Measurements from ENCODE around the gene WDFY2.

DNA sequence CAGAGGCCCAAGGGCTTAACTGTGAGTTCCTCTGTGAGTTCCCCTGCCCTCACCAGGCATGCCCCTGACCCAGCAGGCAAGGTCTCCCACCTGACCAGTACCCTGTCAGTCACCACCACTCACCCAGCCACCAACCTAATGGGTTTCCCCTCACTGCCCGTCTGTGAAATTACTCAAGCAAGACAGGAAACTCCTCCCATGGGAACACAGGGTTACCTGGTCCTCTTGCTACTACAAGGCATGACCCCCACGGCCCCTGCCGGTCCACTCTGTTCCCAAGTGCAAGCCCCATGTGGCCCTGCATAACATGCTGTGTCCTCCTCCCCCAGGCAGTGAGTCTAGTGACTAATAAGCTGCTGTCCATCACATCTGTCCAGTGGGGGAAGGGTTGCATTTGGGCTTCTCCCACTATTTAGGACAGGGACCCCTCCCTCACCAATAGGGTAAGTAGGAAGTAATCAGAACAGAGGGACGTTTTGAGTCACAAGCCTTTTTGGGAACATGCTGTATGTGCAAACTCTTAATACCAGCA, 227.7 kb downstream of the WDFY2 start:
- TF ChIP-seq, protein P1, sequence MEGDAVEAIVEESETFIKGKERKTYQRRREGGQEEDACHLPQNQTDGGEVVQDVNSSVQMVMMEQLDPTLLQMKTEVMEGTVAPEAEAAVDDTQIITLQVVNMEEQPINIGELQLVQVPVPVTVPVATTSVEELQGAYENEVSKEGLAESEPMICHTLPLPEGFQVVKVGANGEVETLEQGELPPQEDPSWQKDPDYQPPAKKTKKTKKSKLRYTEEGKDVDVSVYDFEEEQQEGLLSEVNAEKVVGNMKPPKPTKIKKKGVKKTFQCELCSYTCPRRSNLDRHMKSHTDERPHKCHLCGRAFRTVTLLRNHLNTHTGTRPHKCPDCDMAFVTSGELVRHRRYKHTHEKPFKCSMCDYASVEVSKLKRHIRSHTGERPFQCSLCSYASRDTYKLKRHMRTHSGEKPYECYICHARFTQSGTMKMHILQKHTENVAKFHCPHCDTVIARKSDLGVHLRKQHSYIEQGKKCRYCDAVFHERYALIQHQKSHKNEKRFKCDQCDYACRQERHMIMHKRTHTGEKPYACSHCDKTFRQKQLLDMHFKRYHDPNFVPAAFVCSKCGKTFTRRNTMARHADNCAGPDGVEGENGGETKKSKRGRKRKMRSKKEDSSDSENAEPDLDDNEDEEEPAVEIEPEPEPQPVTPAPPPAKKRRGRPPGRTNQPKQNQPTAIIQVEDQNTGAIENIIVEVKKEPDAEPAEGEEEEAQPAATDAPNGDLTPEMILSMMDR (IDR thresholded peaks at IDR 0.05; ENCODE audit: poor library complexity, severe bottlenecking): no peak
- TF ChIP-seq EP300 (conservative IDR thresholded peaks at IDR 0.05; ENCODE audit: poor library complexity, severe bottlenecking) (no peak), EZH2 (IDR thresholded peaks at IDR 0.05; ENCODE audit: borderline replicate concordance, insufficient read depth, low read length, poor library complexity, severe bottlenecking) (no peak), TAF1 (IDR thresholded peaks at IDR 0.05; ENCODE audit: low read depth) (no peak), POLR2AphosphoS5 (IDR thresholded peaks at IDR 0.05) (no peak), SMC3 (conservative IDR thresholded peaks at IDR 0.05; ENCODE audit: poor library complexity) (no peak), RAD21 (conservative IDR thresholded peaks at IDR 0.05) (no peak), MXI1 (conservative IDR thresholded peaks at IDR 0.05; ENCODE audit: poor library complexity, severe bottlenecking) (no peak)
- TF ChIP-seq, protein P2, sequence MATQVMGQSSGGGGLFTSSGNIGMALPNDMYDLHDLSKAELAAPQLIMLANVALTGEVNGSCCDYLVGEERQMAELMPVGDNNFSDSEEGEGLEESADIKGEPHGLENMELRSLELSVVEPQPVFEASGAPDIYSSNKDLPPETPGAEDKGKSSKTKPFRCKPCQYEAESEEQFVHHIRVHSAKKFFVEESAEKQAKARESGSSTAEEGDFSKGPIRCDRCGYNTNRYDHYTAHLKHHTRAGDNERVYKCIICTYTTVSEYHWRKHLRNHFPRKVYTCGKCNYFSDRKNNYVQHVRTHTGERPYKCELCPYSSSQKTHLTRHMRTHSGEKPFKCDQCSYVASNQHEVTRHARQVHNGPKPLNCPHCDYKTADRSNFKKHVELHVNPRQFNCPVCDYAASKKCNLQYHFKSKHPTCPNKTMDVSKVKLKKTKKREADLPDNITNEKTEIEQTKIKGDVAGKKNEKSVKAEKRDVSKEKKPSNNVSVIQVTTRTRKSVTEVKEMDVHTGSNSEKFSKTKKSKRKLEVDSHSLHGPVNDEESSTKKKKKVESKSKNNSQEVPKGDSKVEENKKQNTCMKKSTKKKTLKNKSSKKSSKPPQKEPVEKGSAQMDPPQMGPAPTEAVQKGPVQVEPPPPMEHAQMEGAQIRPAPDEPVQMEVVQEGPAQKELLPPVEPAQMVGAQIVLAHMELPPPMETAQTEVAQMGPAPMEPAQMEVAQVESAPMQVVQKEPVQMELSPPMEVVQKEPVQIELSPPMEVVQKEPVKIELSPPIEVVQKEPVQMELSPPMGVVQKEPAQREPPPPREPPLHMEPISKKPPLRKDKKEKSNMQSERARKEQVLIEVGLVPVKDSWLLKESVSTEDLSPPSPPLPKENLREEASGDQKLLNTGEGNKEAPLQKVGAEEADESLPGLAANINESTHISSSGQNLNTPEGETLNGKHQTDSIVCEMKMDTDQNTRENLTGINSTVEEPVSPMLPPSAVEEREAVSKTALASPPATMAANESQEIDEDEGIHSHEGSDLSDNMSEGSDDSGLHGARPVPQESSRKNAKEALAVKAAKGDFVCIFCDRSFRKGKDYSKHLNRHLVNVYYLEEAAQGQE (IDR thresholded peaks at IDR 0.05; ENCODE audit: borderline replicate concordance): no peak
